K562 (cell line): ENCODE measurements around the gene GNAT1. TPM values are rescaled to one million over a fixed set of nuclear protein-coding genes. Genes with fewer than 3 reads are reported as not detected.

Experiments
- ARID1B ChIP-seq: fragments of 450-650 bp; IDR thresholded peaks from 2 replicates; pipeline ENCODE4 v1.6.1; 2016; ENCODE audit warnings: antibody characterized with exemption, mild to moderate bottlenecking, inconsistent platforms
- BRF1 ChIP-seq: IDR thresholded peaks from 3 replicates; pipeline ENCODE4 v1.6.1; 2011; ENCODE audit warnings: borderline replicate concordance, mild to moderate bottlenecking; ENCODE audit not compliant: insufficient read length; ENCODE audit errors: extremely low read depth
- CC2D1A ChIP-seq: fragments of 450-650 bp; IDR thresholded peaks from 2 replicates; pipeline ENCODE4 v1.6.1; 2017; ENCODE audit warnings: mild to moderate bottlenecking
- CHD2 ChIP-seq: IDR thresholded peaks from 2 replicates; pipeline ENCODE4 v1.6.1; 2011; ENCODE audit warnings: low read depth, low read length
- DACH1 ChIP-seq: fragments of 450-650 bp; IDR thresholded peaks from 2 replicates; pipeline ENCODE4 v1.6.1; 2018; ENCODE audit not compliant: partially characterized antibody
- DEAF1 ChIP-seq: fragments of 450-650 bp; formaldehyde crosslinking; IDR thresholded peaks from 2 replicates; pipeline ENCODE4 v1.4.0; 2020; ENCODE audit warnings: mild to moderate bottlenecking, moderate library complexity
- DPF2 ChIP-seq: fragments of 450-650 bp; IDR thresholded peaks from 2 replicates; pipeline ENCODE4 v1.6.1; 2016
- HMGN3 ChIP-seq: IDR thresholded peaks from 2 replicates; pipeline ENCODE4 v1.6.1; 2011; ENCODE audit warnings: borderline replicate concordance, low read depth, mild to moderate bottlenecking, mixed read lengths, low read length; ENCODE audit not compliant: insufficient read length; ENCODE audit errors: extremely low read depth
- HNRNPL ChIP-seq: fragments of 200-400 bp; formaldehyde crosslinking; IDR thresholded peaks from 2 replicates; pipeline ENCODE4 v1.6.1; 2017; ENCODE audit warnings: low read depth, mild to moderate bottlenecking, low read length
- KLF6 ChIP-seq: fragments of 250-450 bp; sonication (Bioruptor Pico); IDR thresholded peaks from 2 replicates; pipeline ENCODE4 v1.4.0; 2020; ENCODE audit warnings: mild to moderate bottlenecking, moderate library complexity, borderline replicate concordance
- MAFF ChIP-seq: IDR thresholded peaks from 2 replicates; pipeline ENCODE4 v1.6.1; 2012; ENCODE audit warnings: low read length, improper control_type of control experiment
- MBD1 ChIP-seq: fragments of 250-450 bp; sonication (Bioruptor Pico); IDR thresholded peaks from 2 replicates; pipeline ENCODE4 v1.8.0; 2022; ENCODE audit warnings: inconsistent platforms
- MBD2 ChIP-seq: sonication (generic); IDR thresholded peaks from 2 replicates; pipeline ENCODE4 v1.6.1; 2016; ENCODE audit warnings: low read depth, borderline replicate concordance
- MCM7 ChIP-seq, 2 experiments: fragments of 450-650 bp; IDR thresholded peaks; 2 replicates each; pipeline ENCODE4 v1.6.1; 2016 to 2018
- MYNN ChIP-seq, 2 experiments: sonication (generic); formaldehyde crosslinking in 1 of 2; IDR thresholded peaks; 2 replicates each; pipeline versions ENCODE4 v1.5.0 to v1.6.1; 2016 to 2020; ENCODE audit warnings: antibody characterized with exemption in 1 of 2, missing genetic modification reagents in 1 of 2
- PHF20 ChIP-seq: fragments of 450-650 bp; IDR thresholded peaks from 2 replicates; pipeline ENCODE4 v1.6.1; 2018; ENCODE audit not compliant: partially characterized antibody
- POLR2A ChIP-seq: fragments of 450-650 bp; conservative IDR thresholded peaks from 2 replicates; pipeline ENCODE4 v1.6.1; 2016
- PURB ChIP-seq: sonication (generic); formaldehyde crosslinking; IDR thresholded peaks from 2 replicates; pipeline ENCODE4 v1.9.0; 2021; ENCODE audit warnings: low read depth, mild to moderate bottlenecking, missing genetic modification reagents
- SPI1 ChIP-seq: IDR thresholded peaks from 2 replicates; pipeline ENCODE4 v1.6.1; 2011; ENCODE audit warnings: low read depth, low read length, control low read depth, borderline replicate concordance
- TCF7L2 ChIP-seq: fragments of 150-350 bp; IDR thresholded peaks from 2 replicates; pipeline ENCODE4 v1.6.1; 2016; ENCODE audit warnings: low read depth, mild to moderate bottlenecking, low read length, moderate library complexity
- TSC22D4 ChIP-seq: fragments of 450-650 bp; IDR thresholded peaks from 2 replicates; pipeline ENCODE4 v1.6.1; 2016; ENCODE audit warnings: missing genetic modification characterization, missing biosample characterization, control low read depth
- YY1 ChIP-seq, 3 experiments: IDR thresholded peaks; 2 replicates each; pipeline ENCODE4 v1.6.1; 2011; ENCODE audit warnings: low read length in 2 of 3, mild to moderate bottlenecking in 2 of 3, moderate library complexity in 2 of 3, borderline replicate concordance in 1 of 3, control low read depth in 1 of 3, low read depth in 1 of 3; ENCODE audit not compliant: insufficient read depth in 3 of 3, insufficient replicate concordance in 2 of 3, control insufficient read depth in 1 of 3, insufficient read length in 1 of 3; ENCODE audit errors: extremely low read depth in 1 of 3
- ZFX ChIP-seq: sonication (generic); formaldehyde crosslinking; IDR thresholded peaks from 2 replicates; pipeline ENCODE4 v1.8.0; 2022; ENCODE audit warnings: mild to moderate bottlenecking, missing genetic modification reagents, moderate library complexity
- polyA plus RNA-seq, 8 experiments: library from polyadenylated mRNA; depleted of rRNA in 4 of 8; stranded (reverse) in 5 of 8; unstranded in 3 of 8; fragments of >200 nt; fragmentation: Nextera tagmentation in 2 of 8; fragmentation: Illumina TruSeq in 1 of 8; extraction: Ambion mirVana in 2 of 8; extraction: Trizol in 1 of 8; gene quantifications; 2 replicates each; pipeline versions ENCODE4 v1.2.1 to v1.2.3, GENCODE V29; 2011 to 2014; ENCODE audit warnings: inconsistent platforms in 1 of 8, missing spikeins in 1 of 8
- total RNA-seq, 7 experiments: library from RNA; depleted of rRNA in 6 of 7; stranded (reverse); fragments of >200 nt in 6 of 7; fragmentation: Illumina TruSeq in 2 of 7; extraction: Trizol in 2 of 7; gene quantifications; 2 replicates each; pipeline versions ENCODE4 v1.2.1 to v1.2.3, GENCODE V29; 2011 to 2021; ENCODE audit warnings: low replicate concordance in 1 of 7
- TF ChIP-seq, protein P1 (sequence below): IDR thresholded peaks from 3 replicates; pipeline ENCODE4 v1.6.1; 2011; ENCODE audit warnings: borderline replicate concordance, mild to moderate bottlenecking; ENCODE audit not compliant: insufficient read length, insufficient read depth

Gene GNAT1
- total and polyA plus RNA-seq, 9 of the 15 experiments (the other 6 are each of a cell fraction or from before 2014, with no cell fraction given): not detected

DNA sequence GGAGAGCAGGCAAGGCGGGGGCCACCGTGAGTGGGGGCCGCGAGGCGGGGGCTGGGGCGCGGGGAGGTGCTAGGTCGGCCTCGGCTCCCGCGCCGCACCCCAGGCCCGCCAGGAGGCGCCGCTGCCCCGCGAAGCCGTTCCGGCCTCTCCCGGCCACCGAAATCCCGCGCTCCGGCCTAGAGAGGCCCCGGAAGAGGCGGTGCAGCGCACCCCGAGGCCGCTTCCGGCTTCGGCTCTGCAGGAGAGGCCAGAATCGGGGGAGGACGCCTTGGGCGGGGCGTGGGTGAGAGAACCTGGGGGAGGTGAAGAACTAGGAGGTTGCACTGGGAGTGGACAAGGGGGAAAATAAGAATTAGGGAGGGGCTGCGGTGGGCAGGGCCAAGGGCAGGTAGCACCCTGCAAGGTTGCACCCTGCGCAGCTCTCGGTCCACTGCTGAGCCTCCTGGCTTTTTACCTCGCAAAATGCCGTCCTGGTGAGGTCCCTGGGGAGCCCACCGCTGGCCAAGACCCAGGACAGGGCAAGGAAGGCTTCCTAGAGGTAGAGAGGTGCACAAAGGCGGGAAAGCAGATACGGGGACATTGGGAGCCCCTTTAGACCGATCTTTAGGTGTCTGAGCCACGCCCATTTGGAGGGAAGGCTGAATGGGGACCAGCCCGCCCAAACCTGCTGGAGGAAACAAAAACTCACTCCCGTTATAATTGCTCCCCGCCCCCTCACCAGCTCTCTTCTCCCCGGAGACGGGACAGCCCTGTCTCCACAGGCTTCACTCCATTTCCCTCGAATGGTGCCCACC is 36.2 kb downstream of the GNAT1 start (continued):
- no peak for TF ChIP-seq TSC22D4 (tag)
- TF ChIP-seq DACH1: no peak
- no peak for TF ChIP-seq CHD2
- peak; percentile 69 for TF ChIP-seq PHF20
- TF ChIP-seq DPF2: 0 out of 2 replicates have a peak, but pooled peaks have one; percentile 40
- no peak for TF ChIP-seq SPI1
- TF ChIP-seq MCM7 (IDR thresholded peaks at IDR 0.05): no peak
- TF ChIP-seq, protein P1, sequence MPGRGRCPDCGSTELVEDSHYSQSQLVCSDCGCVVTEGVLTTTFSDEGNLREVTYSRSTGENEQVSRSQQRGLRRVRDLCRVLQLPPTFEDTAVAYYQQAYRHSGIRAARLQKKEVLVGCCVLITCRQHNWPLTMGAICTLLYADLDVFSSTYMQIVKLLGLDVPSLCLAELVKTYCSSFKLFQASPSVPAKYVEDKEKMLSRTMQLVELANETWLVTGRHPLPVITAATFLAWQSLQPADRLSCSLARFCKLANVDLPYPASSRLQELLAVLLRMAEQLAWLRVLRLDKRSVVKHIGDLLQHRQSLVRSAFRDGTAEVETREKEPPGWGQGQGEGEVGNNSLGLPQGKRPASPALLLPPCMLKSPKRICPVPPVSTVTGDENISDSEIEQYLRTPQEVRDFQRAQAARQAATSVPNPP: no peak
- TF ChIP-seq MAFF: no peak
- no peak for TF ChIP-seq HNRNPL
- TF ChIP-seq HMGN3: peak; percentile 50
- TF ChIP-seq ZFX (CRISPR knock-in tag): peak; percentile 47; the same call in 1 of the 2 replicates
- 0 out of 2 replicates have a peak, but pooled peaks have one; percentile 47 for TF ChIP-seq MYNN (IDR thresholded peaks at IDR 0.05)
- no peak for TF ChIP-seq MYNN (CRISPR knock-in tag; IDR thresholded peaks at IDR 0.05)
- no peak for TF ChIP-seq PURB (CRISPR knock-in tag)
- no peak for TF ChIP-seq TCF7L2
- TF ChIP-seq MBD1 (CRISPR knock-in tag): no peak
- peak; percentile 11; the same call in 1 of the 2 replicates for TF ChIP-seq MBD2
- TF ChIP-seq KLF6 (CRISPR knock-in tag): no peak
- peak in 2 of 3 experiments; percentile 51 to 54 for TF ChIP-seq YY1 (IDR thresholded peaks at IDR 0.05; ENCODE audit: borderline replicate concordance in 1 of 3, control insufficient read depth in 1 of 3, extremely low read depth in 1 of 3, insufficient read depth in 3 of 3, insufficient read length in 1 of 3, insufficient replicate concordance in 2 of 3, low read depth in 1 of 3, low read length in 2 of 3)
- TF ChIP-seq CC2D1A: no peak
- peak; percentile 94 for TF ChIP-seq DEAF1 (CRISPR knock-in tag)
- 0 out of 2 replicates have a peak, but pooled peaks have one; percentile 48 for TF ChIP-seq POLR2A
- no peak for TF ChIP-seq BRF1
- TF ChIP-seq ARID1B: 0 out of 2 replicates have a peak, but pooled peaks have one; percentile 9
